Activated naive CD8-positive, alpha-beta T cell treated with anti-CD3 and anti-CD28 coated beads for 36 hours (primary cell): ENCODE results near the gene TELO2. TPM values are rescaled to one million over a fixed set of nuclear protein-coding genes. Genes with fewer than 3 reads are reported as not detected.
A peak's percentile ranks its signal among the peaks of the same experiment; 100 is the strongest.

Experiments
- DNase-seq: peaks from one replicate; pipeline ENCODE4 v3.0.0; 2021
- H3K27ac Mint-ChIP-seq: one replicate; pipeline ENCODE4 v1.8.0; 2022; ENCODE audit warnings: mild to moderate bottlenecking, moderate library complexity, mixed read lengths
- H3K27me3 Mint-ChIP-seq: one replicate; pipeline ENCODE4 v1.8.0; 2022; ENCODE audit warnings: mild to moderate bottlenecking, mixed read lengths
- H3K36me3 Mint-ChIP-seq: one replicate; pipeline ENCODE4 v1.8.0; 2021; ENCODE audit warnings: mild to moderate bottlenecking, mixed read lengths
- H3K4me1 Mint-ChIP-seq: one replicate; pipeline ENCODE4 v1.8.0; 2021; ENCODE audit warnings: mixed read lengths
- H3K4me3 Mint-ChIP-seq: one replicate; pipeline ENCODE4 v1.8.0; 2022; ENCODE audit warnings: mild to moderate bottlenecking, moderate library complexity, mixed read lengths
- H3K9me3 Mint-ChIP-seq: one replicate; pipeline ENCODE4 v1.8.0; 2022; ENCODE audit warnings: mixed read lengths
- total RNA-seq, 2 experiments: library from RNA; stranded (reverse); gene quantifications; one replicate each; pipeline ENCODE4 v1.2.3, GENCODE V29; 2021

The TELO2 gene
- total RNA-seq, 2 experiments from 2014 or later = 82.5 to 82.9 TPM

GRCh38 chr16:1485847-1486496 lies 7.2 kb upstream of the TELO2 start:
- no peaks in the 10 kb centered on the region for H3K9me3 Mint-ChIP-seq
- H3K4me3 Mint-ChIP-seq = no peak overlapping the region
- no peaks in the 10 kb centered on the region for H3K27me3 Mint-ChIP-seq
- H3K36me3 Mint-ChIP-seq = no peaks in the 10 kb centered on the region
- H3K4me1 Mint-ChIP-seq = no peaks in the 10 kb centered on the region
- no peak for DNase-seq
- H3K27ac Mint-ChIP-seq = no peak overlapping the region

DNA sequence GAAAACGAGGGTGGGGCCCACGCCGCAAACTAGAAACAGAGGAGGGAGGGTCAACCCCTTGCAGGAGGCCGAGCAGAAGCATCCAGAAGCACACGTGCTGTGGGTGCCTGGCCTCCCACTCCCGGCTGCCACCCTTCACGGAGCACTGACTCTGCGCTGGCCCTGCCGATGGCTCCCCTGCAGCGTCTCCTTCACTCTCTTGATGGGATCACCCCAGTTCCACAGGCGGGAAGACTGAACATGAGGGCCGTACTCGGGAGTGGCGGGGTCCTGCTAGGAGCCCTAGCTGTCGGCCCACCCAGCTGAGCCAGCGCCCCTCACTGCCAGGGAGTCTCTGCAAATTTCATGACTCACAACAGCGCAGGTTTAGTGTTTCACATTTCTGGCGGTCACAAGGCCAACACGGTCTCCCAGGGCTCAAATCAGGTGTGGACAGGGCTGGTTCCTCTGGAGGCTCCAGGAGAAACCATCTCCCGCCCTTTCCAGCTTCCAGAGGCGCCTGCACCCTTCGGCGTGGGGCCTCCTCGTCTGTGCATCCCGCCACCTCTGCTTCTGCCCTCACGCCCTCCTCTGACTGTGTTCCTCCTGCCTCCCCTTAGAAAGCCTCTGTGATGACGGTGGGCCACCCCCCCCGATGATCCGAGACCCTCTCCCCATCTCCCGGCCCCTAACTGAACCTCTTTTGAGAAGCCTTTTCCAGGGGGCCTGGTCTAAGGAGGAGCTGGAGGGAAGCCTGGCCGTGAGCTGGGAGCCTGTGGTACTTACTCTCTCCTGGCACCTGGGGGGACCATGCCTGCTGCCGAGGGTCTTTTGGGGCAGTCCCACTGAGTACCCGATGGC lies 6.4 kb upstream of the TELO2 start:
- Mint-ChIP-seq H3K27ac (no peak overlapping the region), H3K27me3 (no peaks in the 10 kb centered on the region), H3K36me3 (no peaks in the 10 kb centered on the region), H3K4me3 (no peak overlapping the region), H3K9me3 (no peaks in the 10 kb centered on the region), H3K4me1 (no peaks in the 10 kb centered on the region)
- no peak for DNase-seq

DNA sequence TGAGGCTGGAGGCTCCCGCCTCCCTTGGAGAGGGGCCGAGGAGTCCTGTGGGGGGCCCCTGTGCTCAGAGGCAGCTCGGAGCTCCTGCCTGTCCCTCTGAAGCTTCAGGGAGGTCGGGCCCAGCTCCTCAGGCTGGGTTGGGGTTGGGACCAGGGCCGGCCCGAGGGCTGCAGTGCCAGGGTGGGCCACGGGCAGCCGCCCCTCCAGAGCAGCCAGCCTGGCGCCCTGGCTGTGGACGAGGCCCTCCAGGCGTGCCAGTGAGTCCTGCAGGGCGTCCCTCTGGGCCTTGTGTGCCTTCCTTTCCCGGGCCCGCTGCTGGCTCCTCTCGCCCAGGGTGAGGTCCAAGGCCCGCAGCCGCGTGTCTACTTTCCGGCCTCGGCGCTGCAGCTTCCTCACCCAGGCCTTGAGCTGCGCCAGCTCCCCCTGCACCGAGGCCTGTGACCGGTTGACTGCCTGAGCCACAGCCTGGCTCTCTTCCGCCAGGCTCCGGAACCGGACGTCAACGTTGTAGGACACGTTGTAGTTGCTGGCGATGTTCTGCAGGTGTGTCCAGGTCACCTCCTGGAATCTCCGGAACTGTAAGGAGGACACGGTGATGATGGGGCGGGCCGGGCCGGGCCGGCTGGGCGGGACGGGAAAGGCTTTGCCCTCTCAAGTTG lies 5.6 kb upstream of the TELO2 start:
- H3K9me3 Mint-ChIP-seq = no peaks in the 10 kb centered on the region
- H3K27ac Mint-ChIP-seq = no peak overlapping the region
- DNase-seq = no peak
- no peaks in the 10 kb centered on the region for H3K36me3 Mint-ChIP-seq
- H3K4me3 Mint-ChIP-seq = no peak overlapping the region
- peaks cover 3% of the 10 kb centered on the region for H3K4me1 Mint-ChIP-seq
- no peaks in the 10 kb centered on the region for H3K27me3 Mint-ChIP-seq

GRCh38 chr16:1488054-1488601 lies 5.0 kb upstream of the TELO2 start:
- Mint-ChIP-seq H3K4me1 (peaks cover 8% of the 10 kb centered on the region), H3K27me3 (no peaks in the 10 kb centered on the region), H3K36me3 (no peaks in the 10 kb centered on the region), H3K4me3 (no peak overlapping the region), H3K27ac (no peak overlapping the region), H3K9me3 (no peaks in the 10 kb centered on the region)
- DNase-seq = no peak

DNA sequence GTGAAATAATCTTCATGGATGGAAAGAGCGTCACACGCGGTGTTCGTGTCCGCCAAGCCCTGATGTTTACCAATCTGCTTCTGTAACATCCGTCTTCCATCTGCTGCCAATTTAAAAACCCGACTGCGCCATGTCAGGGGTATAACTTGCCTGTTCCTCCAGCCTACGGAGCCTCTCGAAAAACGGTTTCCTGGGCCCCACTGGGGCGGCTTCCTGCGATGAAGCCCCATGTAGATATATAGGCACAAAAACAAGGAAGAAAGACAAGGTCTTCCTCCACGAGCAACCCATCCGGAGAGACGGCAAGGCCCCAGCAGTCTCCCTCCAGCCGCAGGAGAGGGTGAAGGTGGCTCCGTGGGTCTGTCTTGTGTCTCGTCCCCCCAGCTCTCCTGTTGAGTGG lies 4.5 kb upstream of the TELO2 start, which contains the start of gene PTX4:
PTX4 (minus strand) TSS at position 326 of the 400 bp plus-strand sequence; CDS start at position 291, 35 bp downstream.
- H3K4me1 Mint-ChIP-seq = peaks cover 8% of the 10 kb centered on the region
- H3K4me3 Mint-ChIP-seq = no peak within 1 kb of the TSS
- no peaks in the 10 kb centered on the region for H3K36me3 Mint-ChIP-seq
- H3K9me3 Mint-ChIP-seq = no peaks in the 10 kb centered on the region
- no peak within 1 kb of the TSS for H3K27ac Mint-ChIP-seq
- H3K27me3 Mint-ChIP-seq = no peaks in the 10 kb centered on the region
- no peak for DNase-seq

DNA sequence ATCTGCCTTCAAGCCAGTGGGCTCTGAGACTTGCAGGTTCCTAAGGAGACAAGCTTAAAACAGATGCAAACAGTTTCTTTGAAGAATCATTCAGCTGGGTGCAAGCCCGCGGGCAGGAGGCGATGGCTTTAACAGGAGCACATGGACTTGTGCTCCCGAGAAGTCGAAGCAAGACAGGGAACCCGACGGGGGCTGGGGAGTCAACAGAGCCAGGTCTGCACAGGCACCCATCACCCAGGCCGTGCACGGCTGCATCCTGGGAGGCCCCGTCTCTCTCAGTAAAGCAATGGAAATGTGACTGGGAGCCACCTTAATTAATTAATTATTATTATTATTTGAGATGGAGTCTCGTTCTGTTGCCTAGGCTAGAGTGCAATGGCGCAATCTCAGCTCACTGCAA lies 4.1 kb upstream of the TELO2 start:
- peaks cover 8% of the 10 kb centered on the region for H3K4me1 Mint-ChIP-seq
- H3K36me3 Mint-ChIP-seq = peaks cover 2% of the 10 kb centered on the region
- no peaks in the 10 kb centered on the region for H3K27me3 Mint-ChIP-seq
- no peak overlapping the region for H3K4me3 Mint-ChIP-seq
- no peaks in the 10 kb centered on the region for H3K9me3 Mint-ChIP-seq
- no peak for DNase-seq
- no peak overlapping the region for H3K27ac Mint-ChIP-seq

- Mint-ChIP-seq H3K9me3 (no peaks in the 10 kb centered on the region), H3K4me1 (peaks cover 8% of the 10 kb centered on the region), H3K27me3 (no peaks in the 10 kb centered on the region), H3K27ac (no peak overlapping the region), H3K36me3 (peaks cover 2% of the 10 kb centered on the region), H3K4me3 (no peak overlapping the region)
- no peak for DNase-seq
Measured at GRCh38 chr16:1491327-1491726, 1.8 kb upstream of the TELO2 start.

DNA sequence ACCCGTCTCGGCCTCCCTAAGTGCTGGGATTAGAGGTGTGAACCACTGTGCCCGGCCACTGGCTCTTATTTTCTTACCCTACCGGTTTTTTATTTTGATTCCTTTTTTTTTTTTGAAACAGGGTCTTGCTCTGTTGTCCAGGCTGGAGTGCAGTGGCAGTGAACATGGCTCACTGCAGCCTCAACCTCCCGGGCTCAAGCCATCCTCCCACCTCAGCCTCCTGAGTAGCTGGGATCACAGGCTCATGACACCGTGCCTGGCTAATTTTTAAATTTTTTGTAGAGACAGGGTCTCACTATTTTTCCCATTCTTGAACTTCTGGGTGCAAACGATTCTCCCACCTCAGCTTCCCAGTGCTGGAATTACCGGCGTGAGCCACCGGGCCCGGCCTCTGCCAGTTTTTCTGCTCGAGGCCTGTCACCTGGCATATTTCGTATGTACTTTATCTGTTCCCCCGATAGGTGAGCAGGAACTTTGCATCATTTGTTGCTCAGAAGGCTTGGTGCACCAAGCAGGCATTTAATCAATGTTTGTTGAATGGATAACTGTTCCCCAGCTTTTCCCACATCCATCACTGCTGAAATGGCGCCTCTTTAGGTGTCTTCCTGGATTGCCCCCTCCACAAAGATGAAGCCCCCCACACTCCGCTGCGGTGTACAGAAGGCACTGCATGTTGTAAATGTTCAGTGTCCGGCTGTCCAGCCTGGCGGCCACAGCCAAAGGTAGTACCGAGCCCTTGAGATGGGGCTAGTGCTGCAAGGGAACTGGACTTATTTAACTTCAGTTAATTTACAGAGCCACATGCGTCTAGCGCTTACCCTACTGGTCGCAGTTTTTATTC lies 858 bp upstream of the TELO2 start:
- H3K4me3 Mint-ChIP-seq = peak overlapping the region; percentile 92
- H3K4me1 Mint-ChIP-seq = peaks cover 8% of the 10 kb centered on the region
- H3K27ac Mint-ChIP-seq = peak overlapping the region; percentile 99
- DNase-seq = no peak
- no peaks in the 10 kb centered on the region for H3K27me3 Mint-ChIP-seq
- H3K36me3 Mint-ChIP-seq = peaks cover 2% of the 10 kb centered on the region
- no peaks in the 10 kb centered on the region for H3K9me3 Mint-ChIP-seq

DNA sequence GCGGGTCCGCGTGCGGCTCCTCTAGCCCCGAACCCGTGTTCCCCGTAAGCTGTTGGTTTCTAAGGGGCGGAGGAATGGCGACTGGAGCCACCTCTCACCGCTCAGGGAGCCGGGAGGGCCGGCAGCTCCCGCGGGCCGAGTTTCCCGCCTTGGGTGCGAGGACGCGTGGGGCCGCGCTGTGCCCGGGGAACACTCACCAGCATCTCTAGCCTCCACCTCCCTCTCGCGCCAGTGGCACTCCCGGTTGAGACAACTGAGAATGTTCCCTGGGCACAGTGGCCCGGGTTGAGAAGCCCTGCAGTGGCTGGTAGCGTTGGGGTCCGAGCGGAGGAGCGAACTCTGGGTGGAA lies 560 bp downstream of the TELO2 start:
- Mint-ChIP-seq H3K36me3 (peaks cover 7% of the 10 kb centered on the region), H3K4me3 (peak overlapping the region; percentile 94), H3K4me1 (peaks cover 8% of the 10 kb centered on the region), H3K27me3 (no peaks in the 10 kb centered on the region), H3K9me3 (no peaks in the 10 kb centered on the region), H3K27ac (peak overlapping the region; percentile 99)
- peak; percentile 20 for DNase-seq

DNA sequence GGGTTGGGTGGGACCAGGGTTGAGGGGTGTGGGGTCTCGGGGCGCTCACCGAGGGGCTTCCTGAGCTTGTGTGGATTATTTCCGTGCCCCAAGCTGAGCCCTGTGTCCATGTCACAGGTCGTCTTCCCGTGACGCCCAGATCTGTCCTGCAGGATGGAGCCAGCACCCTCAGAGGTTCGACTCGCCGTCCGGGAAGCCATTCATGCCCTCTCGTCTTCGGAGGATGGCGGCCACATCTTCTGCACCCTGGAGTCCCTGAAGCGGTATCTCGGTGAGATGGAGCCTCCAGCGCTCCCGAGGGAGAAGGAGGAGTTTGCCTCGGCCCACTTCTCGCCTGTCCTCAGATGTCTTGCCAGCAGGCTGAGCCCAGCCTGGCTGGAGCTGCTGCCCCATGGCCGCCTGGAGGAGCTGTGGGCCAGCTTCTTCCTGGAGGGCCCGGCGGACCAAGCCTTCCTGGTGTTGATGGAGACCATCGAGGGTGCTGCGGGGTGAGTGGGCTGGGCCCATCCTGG lies 1.0 kb downstream of the TELO2 start:
- Mint-ChIP-seq H3K4me3 (peak overlapping the region; percentile 94), H3K27ac (peak overlapping the region; percentile 99), H3K27me3 (no peaks in the 10 kb centered on the region), H3K4me1 (peaks cover 8% of the 10 kb centered on the region), H3K36me3 (peaks cover 7% of the 10 kb centered on the region), H3K9me3 (no peaks in the 10 kb centered on the region)
- peak; percentile 21 for DNase-seq

- peaks cover 7% of the 10 kb centered on the region for H3K36me3 Mint-ChIP-seq
- H3K4me3 Mint-ChIP-seq = peak overlapping the region; percentile 94
- no peak for DNase-seq
- peaks cover 8% of the 10 kb centered on the region for H3K4me1 Mint-ChIP-seq
- H3K27ac Mint-ChIP-seq = peak overlapping the region; percentile 99
- no peaks in the 10 kb centered on the region for H3K27me3 Mint-ChIP-seq
- no peaks in the 10 kb centered on the region for H3K9me3 Mint-ChIP-seq
Measured at GRCh38 chr16:1494711-1495110, 1.6 kb downstream of the TELO2 start.

GRCh38 chr16:1495211-1495888 lies 2.2 kb downstream of the TELO2 start:
- peak overlapping the region; percentile 14 for H3K4me3 Mint-ChIP-seq
- H3K4me1 Mint-ChIP-seq = peaks cover 8% of the 10 kb centered on the region
- H3K9me3 Mint-ChIP-seq = no peaks in the 10 kb centered on the region
- no peak for DNase-seq
- peaks cover 7% of the 10 kb centered on the region for H3K36me3 Mint-ChIP-seq
- no peak overlapping the region for H3K27ac Mint-ChIP-seq
- no peaks in the 10 kb centered on the region for H3K27me3 Mint-ChIP-seq

DNA sequence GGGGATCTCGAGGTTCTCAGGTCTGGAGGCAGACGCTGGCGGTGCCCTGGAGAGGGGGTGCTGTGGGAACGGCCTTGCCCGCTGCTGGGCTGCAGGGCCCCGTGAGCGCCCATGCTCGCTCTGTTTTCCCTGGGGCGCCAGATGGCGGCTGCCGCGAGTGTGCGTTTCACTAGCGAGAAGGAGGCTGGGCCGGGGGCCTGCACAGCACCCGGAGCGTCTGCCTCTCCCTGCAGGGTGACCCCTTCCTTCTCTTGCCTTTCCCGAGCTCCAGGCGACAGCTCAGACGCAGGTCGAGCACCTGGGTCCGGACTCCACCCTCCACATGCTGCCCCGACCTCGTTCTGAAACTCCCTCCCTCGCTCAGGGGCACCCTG lies 2.7 kb downstream of the TELO2 start:
- Mint-ChIP-seq H3K27me3 (no peaks in the 10 kb centered on the region), H3K9me3 (no peaks in the 10 kb centered on the region), H3K36me3 (peaks cover 7% of the 10 kb centered on the region), H3K4me3 (no peak overlapping the region), H3K4me1 (peaks cover 8% of the 10 kb centered on the region), H3K27ac (no peak overlapping the region)
- DNase-seq = no peak

DNA sequence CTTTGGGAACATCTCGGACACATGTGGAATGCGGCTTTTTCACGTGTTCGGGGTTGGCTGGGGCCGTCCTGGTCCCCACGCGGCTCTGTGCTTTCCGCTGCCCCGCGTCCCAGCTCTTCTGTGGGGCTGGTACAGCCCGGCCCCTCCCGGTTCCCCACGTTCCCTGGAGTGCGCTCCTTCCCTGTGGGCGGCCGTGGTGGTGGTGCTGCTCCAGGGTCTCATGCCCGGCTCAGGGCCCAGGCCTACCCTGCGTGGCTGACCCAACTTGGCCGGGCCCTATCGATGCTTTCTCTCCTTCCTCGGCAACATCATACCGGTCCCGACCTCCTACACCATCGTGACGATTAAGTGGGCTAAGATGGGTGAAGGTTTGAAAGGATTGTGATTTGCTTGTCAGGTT lies 3.3 kb downstream of the TELO2 start:
- no peaks in the 10 kb centered on the region for H3K27me3 Mint-ChIP-seq
- DNase-seq = no peak
- peaks cover 8% of the 10 kb centered on the region for H3K36me3 Mint-ChIP-seq
- H3K9me3 Mint-ChIP-seq = no peaks in the 10 kb centered on the region
- H3K4me1 Mint-ChIP-seq = peaks cover 8% of the 10 kb centered on the region
- H3K4me3 Mint-ChIP-seq = no peak overlapping the region
- H3K27ac Mint-ChIP-seq = no peak overlapping the region
